HG02642 (cell line): ENCODE data around the gene CCDC30.
"Not testable (repeated sequence)": the region's sequence is repeated elsewhere in the genome, so short reads cannot be mapped to it uniquely, and the experiment has no call there.

Source experiments
- ATAC-seq: cut with Tn5 transposase; IDR thresholded peaks from one replicate; pipeline ENCODE4 v1.9.1; 2021; ENCODE audit warnings: mild to moderate bottlenecking; ENCODE audit not compliant: unreplicated experiment, poor library complexity

CCDC30 gene

GRCh38 chr1:42620307-42620706 lies 157.2 kb downstream of the CCDC30 start:
- ATAC-seq, result no peak

DNA sequence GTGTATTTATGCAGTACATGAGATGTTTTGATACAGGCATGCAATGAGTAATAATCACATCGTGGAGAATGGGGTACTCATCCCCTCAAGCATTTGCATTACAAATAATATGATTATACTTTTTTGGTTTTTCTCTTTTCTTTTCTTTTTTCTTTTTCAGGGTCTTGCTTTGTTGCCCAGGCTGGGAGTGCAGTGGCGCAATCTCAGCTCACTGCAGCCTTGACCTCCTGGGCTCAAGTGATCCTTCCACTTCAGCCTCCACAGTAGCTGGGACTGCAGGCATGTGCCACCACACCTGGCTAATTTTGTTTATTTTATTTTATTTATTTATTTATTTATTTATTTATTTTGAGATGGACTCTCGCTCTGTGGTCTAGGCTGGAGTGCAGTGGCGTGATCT lies 158.1 kb downstream of the CCDC30 start:
- not testable (repeated sequence) for ATAC-seq

- not testable (repeated sequence) for ATAC-seq
These were observed 164.1 kb downstream of the CCDC30 start for GRCh38 chr1:42627205-42627604.

GRCh38 chr1:42639116-42639515 lies 176.0 kb downstream of the CCDC30 start:
- ATAC-seq, result no peak

GRCh38 chr1:42646056-42646455 lies 183.0 kb downstream of the CCDC30 start:
- ATAC-seq, result no peak

DNA sequence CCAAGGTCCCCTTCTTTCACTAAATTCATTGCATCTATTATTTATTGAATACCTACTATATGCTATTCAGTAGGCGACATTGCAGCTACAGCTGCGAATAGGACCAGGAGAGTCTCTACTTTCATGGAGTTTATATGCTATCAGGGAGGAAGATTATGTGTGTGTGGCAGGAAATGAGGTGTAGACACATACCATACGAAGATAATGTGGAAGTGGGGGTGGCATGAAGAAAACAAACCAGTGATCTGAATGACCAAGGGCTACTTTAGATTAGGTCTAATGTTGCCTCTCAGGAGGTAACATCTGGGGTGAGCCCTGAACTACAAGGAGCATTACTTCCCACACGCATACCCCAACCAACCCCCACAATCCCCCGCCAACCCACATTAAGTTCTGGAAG lies 194.1 kb downstream of the CCDC30 start:
- no peak for ATAC-seq

DNA sequence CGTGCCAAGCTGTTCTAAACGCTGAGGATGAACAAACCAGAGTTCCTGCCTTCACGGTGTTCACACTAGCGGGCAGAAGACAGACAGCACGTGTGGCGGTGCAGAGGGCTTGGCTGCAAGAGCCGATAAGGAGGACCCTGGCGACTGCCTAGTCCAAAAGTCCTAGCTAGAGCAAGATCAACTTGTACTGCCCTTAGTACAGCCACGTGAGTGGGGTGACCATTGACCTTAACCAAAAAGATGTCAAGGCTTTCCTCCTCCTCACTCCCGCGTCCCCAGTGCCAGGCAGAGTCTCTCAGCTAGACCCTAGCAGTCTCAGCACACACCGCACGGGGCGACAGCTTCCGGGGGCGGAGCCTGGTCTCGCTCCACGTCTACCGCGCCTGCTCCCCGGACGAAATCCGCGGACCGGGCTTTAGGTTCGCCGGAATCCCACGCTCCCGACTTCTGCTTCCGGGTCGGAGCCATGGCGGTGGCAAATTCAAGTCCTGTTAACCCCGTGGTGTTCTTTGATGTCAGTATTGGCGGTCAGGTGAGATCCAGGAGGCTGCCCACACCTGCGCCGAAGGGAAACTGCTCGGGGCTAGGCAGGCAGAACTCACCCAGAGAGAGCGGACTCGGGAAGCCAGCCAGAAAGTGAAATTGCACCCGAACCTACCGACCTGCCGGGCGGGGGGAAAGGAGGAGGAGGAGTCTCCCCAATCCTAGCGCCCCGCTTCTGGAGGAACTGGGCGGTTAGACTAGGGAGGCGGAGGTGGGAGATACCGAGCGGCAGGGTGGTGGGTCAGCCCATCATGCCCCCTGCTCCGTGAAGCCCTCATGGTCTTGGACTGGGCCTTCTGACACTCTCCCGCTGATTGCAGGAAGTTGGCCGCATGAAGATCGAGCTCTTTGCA lies 195.1 kb downstream of the CCDC30 start, which contains the start of gene PPIH:
Gene PPIH (plus strand): TSS at position 443 of the 896 bp plus-strand sequence. CDS start 24 bp downstream, at position 467.
- ATAC-seq, result peak; percentile 96

DNA sequence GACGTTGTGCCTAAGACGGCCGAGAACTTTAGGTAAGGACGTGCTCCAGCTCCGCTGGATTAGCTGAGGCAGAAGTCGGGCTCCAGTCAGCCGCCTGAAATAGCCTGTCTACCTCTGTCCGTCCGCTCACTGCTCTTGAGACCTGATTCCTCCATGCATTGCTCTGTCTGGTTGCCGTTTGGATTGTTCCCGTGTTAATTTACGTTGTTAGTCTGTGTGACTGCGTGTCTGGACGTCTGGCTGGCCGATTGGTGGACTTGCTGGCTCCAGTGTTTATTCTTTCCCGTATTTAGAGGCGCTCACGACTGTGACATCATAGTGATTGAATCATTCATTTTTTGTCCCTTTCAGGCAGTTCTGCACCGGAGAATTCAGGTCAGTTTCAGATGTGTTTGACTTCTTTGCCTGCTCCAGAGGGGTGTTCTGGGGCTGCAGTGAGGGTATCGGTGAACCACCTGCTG lies 195.8 kb downstream of the CCDC30 start:
- no peak for ATAC-seq

GRCh38 chr1:42660907-42661500 lies 197.9 kb downstream of the CCDC30 start:
- ATAC-seq, result no peak

- ATAC-seq, result no peak
These were observed 206.8 kb downstream of the CCDC30 start for GRCh38 chr1:42669936-42670335.

DNA sequence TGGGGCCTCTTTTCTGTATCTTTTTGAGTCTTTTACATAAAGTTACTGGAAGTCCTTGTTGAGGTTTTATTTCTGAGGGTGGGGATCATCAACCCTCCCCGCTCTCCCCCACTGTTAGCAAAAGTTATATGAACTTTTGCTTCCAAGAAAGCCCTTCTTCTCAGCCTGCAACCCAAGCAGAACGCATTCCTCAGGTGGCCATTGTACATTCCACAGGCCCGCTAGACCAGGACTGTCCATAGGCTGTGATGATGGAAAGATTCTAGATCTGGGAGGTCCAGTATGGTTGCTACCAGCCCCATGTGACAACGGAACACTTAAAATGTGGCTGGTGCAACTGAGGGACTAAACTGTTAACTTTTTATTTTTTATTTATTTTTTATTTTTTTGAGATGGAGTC lies 207.3 kb downstream of the CCDC30 start:
- ATAC-seq, result no peak

- ATAC-seq, result no peak
These were observed 211.1 kb downstream of the CCDC30 start for GRCh38 chr1:42674214-42674613.

GRCh38 chr1:42674682-42675081 lies 211.6 kb downstream of the CCDC30 start:
- ATAC-seq, result no peak

- ATAC-seq, result no peak
These were observed 212.4 kb downstream of the CCDC30 start for GRCh38 chr1:42675467-42675866.

DNA sequence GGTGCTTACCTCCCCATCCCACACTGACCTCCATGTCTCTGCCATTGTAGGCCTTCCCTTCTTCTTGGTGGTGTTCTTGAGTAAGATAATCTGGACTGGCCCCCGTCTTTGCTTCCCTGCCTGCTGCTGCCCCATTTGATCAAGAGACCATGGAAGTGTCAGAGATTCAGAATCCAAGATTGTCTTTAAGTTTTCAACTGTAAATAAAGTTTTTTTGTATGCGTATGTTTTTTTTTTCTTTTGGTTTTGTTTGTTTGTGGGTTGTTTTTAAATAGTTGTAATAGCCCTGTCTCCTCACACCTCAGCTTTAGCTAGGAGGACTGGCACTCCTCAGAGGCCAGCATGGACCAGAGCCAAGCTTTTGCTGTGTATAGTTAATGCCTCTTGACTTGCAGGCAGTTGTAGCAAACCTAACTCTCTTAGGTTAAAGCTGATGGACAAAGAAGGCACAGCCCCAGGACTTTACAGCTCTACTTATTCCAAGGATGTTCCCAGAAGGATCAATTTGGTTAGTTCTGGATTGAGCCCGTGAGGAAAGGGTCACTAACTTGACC lies 213.5 kb downstream of the CCDC30 start:
- ATAC-seq, result no peak

GRCh38 chr1:42679364-42679983 lies 216.4 kb downstream of the CCDC30 start:
- ATAC-seq, result no peak

DNA sequence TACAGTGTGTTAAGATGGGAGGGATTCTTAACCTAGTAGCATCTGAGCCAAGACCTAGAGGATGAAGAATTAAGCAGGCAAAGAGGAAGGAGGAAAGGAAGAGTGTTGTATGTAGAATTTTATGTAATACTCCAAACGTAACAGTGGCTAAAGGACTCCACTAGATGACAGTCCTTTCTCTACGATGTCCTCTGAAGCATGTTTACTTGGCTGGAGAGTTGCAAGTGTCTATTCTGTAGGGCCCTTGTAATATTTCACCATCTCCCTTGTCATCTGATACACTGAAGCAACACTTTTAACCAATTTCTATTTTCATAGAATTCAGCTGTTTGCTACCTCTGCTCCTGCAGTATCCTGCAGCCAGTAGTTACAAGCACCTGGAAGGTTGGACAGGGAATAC lies 217.0 kb downstream of the CCDC30 start:
- no peak for ATAC-seq

DNA sequence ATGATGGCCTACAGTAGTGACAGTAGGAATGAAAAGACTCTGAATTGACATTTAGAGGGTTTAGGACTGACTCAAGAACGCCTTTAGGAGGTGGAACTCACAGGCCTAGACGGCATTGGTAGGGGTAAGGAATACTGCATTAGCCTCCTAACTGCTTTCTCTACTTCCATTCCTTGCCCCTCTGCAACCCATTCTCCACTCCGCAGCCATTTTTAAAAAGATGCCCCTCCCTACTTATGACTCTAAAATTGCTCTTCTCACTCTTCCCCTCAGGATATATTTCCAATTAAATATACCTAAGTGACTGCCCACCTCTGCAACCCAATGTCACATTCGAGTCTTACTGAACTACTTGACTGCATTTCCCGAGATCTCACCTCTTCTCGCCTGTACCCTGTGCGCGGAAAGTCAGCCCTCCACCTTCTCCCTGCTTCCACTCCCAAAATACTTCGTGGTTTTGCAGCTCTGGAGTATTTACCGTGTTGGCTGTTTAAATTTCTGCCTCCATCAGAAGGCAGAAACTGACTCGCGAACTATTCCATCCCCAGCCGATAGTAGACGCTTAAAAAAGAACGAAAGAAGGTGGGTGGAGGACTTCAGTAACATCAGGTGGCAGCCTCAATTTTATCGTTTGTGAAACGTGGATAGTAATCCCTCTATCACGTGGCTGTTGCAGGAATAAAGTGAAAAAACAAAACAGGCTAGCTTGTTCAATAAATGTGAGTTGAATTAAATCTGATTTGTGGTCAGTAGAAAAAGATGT lies 218.0 kb downstream of the CCDC30 start:
- no peak for ATAC-seq

GRCh38 chr1:42681741-42682483 lies 218.8 kb downstream of the CCDC30 start, which contains the start of gene YBX1:
Gene YBX1, plus strand, starts transcription at chr1:42682418. Its CDS starts 148 bp downstream, at chr1:42682566.
- ATAC-seq, result peak; percentile 88

DNA sequence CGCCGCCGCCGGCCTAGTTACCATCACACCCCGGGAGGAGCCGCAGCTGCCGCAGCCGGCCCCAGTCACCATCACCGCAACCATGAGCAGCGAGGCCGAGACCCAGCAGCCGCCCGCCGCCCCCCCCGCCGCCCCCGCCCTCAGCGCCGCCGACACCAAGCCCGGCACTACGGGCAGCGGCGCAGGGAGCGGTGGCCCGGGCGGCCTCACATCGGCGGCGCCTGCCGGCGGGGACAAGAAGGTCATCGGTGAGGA lies 219.3 kb downstream of the CCDC30 start:
- peak; percentile 29 for ATAC-seq
